Regular cardiac myocyte (primary cell): ENCODE data around the gene IER3. TPM values are rescaled to one million over a fixed set of nuclear protein-coding genes. Genes with fewer than 3 reads are reported as not detected.

ENCODE experiments used
- total RNA-seq: library from RNA; depleted of rRNA; stranded (reverse); fragments of >200 nt; gene quantifications from 2 replicates; pipeline ENCODE4 v1.2.3, GENCODE V29; 2014

The IER3 gene
- 105 and 239 TPM in 2 replicates for total RNA-seq

GRCh38 chr6:30744054-30744805 lies at the start of gene IER3:
TSS of gene IER3 (minus strand) at chr6:30744547. CDS start at chr6:30744518, 29 bp downstream.

GRCh38 chr6:30742316-30743098 lies 1.8 kb downstream of the IER3 start, which contains the start of gene FLOT1:
TSS of gene FLOT1 (minus strand) at chr6:30742687. CDS start at chr6:30742189, 498 bp downstream.

GRCh38 chr6:30719791-30720737 lies 24.3 kb downstream of the IER3 start, which contains the start of gene TUBB:
TSS of gene TUBB (plus strand) at chr6:30720352. CDS start at chr6:30720507, 155 bp downstream.

GRCh38 chr6:30717129-30717844 lies 27.1 kb downstream of the IER3 start, which contains the start of gene MDC1:
TSS of gene MDC1 (minus strand) at chr6:30717281. CDS start at chr6:30715175, 2,106 bp downstream.

Other genes with a start within 250 kb of the IER3 start
- gene GNL1, start 188.1 kb downstream of the IER3 start, total RNA-seq, result 50.7 and 52.1 TPM in 2 replicates
- 4.4 and 5.9 TPM in 2 replicates for gene PRR3, start 187.3 kb downstream of the IER3 start, total RNA-seq
- gene ABCF1, start 173.1 kb downstream of the IER3 start, total RNA-seq, result 46.2 and 89.9 TPM in 2 replicates
- 7.0 and 19.6 TPM in 2 replicates for gene PPP1R10, start 127.3 kb downstream of the IER3 start, total RNA-seq
- 30.4 and 53.7 TPM in 2 replicates for gene MRPS18B, start 126.7 kb downstream of the IER3 start, total RNA-seq
- 2.0 and 3.6 TPM in 2 replicates for gene ATAT1, start 117.7 kb downstream of the IER3 start, total RNA-seq
- gene C6orf136, start 97.4 kb downstream of the IER3 start, total RNA-seq, result 8.8 and 22.8 TPM in 2 replicates
- 31.9 and 52.0 TPM in 2 replicates for gene DHX16, start 71.5 kb downstream of the IER3 start, total RNA-seq
- gene PPP1R18, start 57.9 kb downstream of the IER3 start, total RNA-seq, result 46.8 and 48.5 TPM in 2 replicates
- gene NRM, start 53.6 kb downstream of the IER3 start, total RNA-seq, result 1.7 and 2.9 TPM in 2 replicates
- gene MDC1, start 27.3 kb downstream of the IER3 start, total RNA-seq, result 4.8 and 10.9 TPM in 2 replicates
- 338 and 856 TPM in 2 replicates for gene TUBB, start 24.2 kb downstream of the IER3 start, total RNA-seq
- gene FLOT1, start 1.9 kb downstream of the IER3 start, total RNA-seq, result 71.3 and 146 TPM in 2 replicates
- 12.1 and 46.8 TPM in 2 replicates for gene DDR1, start 140.0 kb upstream of the IER3 start, total RNA-seq
- 7.3 and 13.8 TPM in 2 replicates for gene GTF2H4, start 163.7 kb upstream of the IER3 start, total RNA-seq
- gene VARS2, start 169.7 kb upstream of the IER3 start, total RNA-seq, result 14.4 and 16.5 TPM in 2 replicates
- gene SFTA2, start 187.6 kb upstream of the IER3 start, total RNA-seq, result not detected in 2 replicates
- not detected in 2 replicates for gene MUCL3, start 196.4 kb upstream of the IER3 start, total RNA-seq
- not detected in 2 replicates for gene MUC21, start 239.2 kb upstream of the IER3 start, total RNA-seq